Gastrocnemius medialis (tissue), 4 donors: ENCODE data around the gene ETS2. TPM values are rescaled to one million over a fixed set of nuclear protein-coding genes. Genes with fewer than 3 reads are reported as not detected.

Experiments used
- ATAC-seq, 2 donors: fragments of 150-250 bp; one replicate each; pipeline ENCODE4 v1.9.1; 2016
- DNase-seq, 2 donors: peaks; one replicate each; pipeline ENCODE4 v3.0.0-alpha.2; 2019
- H3K27ac ChIP-seq, 4 donors: fragments of 200-600 bp; sonication (generic); 1 replicate in 1 of 4; 2 replicates in 3 of 4; pipeline ENCODE4 v1.5.1; 2016 to 2018; ENCODE audit warnings: mild to moderate bottlenecking in 2 of 4, moderate library complexity in 1 of 4
- H3K27me3 ChIP-seq, 3 donors: fragments of 200-600 bp; sonication (generic) in 2 of 3; 1 replicate in 1 of 3; 2 replicates in 2 of 3; pipeline versions ENCODE4 v1.5.1 to v1.6.0; 2016 to 2019; ENCODE audit warnings: mild to moderate bottlenecking in 1 of 3, moderate library complexity in 1 of 3
- H3K36me3 ChIP-seq, 2 donors: fragments of 200-600 bp; sonication (generic) in 1 of 2; one replicate each; pipeline ENCODE4 v1.5.1; 2017 to 2018
- H3K4me1 ChIP-seq, 2 donors: fragments of 200-600 bp; sonication (generic) in 1 of 2; one replicate each; pipeline ENCODE4 v1.5.1; 2016 to 2017; ENCODE audit warnings: mild to moderate bottlenecking in 2 of 2
- H3K4me3 ChIP-seq, 4 donors: fragments of 200-600 bp; sonication (generic) in 3 of 4; 1 replicate in 1 of 4; 2 replicates in 3 of 4; pipeline ENCODE4 v1.5.1; 2016 to 2019; ENCODE audit warnings: mild to moderate bottlenecking in 2 of 4
- H3K9me3 ChIP-seq, 3 donors: fragments of 200-600 bp; sonication (generic) in 2 of 3; 1 replicate in 1 of 3; 2 replicates in 2 of 3; pipeline ENCODE4 v1.5.1; 2016 to 2019
- CTCF ChIP-seq, 5 experiments: fragments of 450-650 bp in 3 of 5; fragments of 200-600 bp in 2 of 5; sonication (generic) in 2 of 5; IDR thresholded peaks in 4 of 5; conservative IDR thresholded peaks in 1 of 5; 1 replicate in 4 of 5; 2 replicates in 1 of 5; pipeline ENCODE4 v1.5.1; 2016 to 2019; ENCODE audit warnings: antibody characterized with exemption in 5 of 5, mild to moderate bottlenecking in 3 of 5, moderate library complexity in 3 of 5
- POLR2A ChIP-seq, 2 donors: fragments of 450-650 bp; IDR thresholded peaks; one replicate each; pipeline ENCODE4 v1.6.1; 2017; ENCODE audit warnings: antibody characterized with exemption in 2 of 2, mild to moderate bottlenecking in 2 of 2, moderate library complexity in 2 of 2
- in situ Hi-C, 4 donors: fragments of 200-750 bp; cut with MboI; loops; one replicate each; pipeline versions ENCODE4 v1.15.0 to v1.8.0; 2017; ENCODE audit warnings: low sequenced_read_pairs in 4 of 4
- intact Hi-C: fragments of 100-400 bp; cut with DNase I; formaldehyde crosslinking; loops from one replicate; pipeline ENCODE4 v1.15.1; 2023; ENCODE audit warnings: low total_unique reads
- total RNA-seq, 4 donors: library from RNA; depleted of rRNA; stranded (reverse); fragments of >200 nt; gene quantifications; one replicate each; pipeline versions ENCODE4 v1.1.0 to v1.2.3, GENCODE V29; 2016

ETS2 gene
- total RNA-seq, 4 donors from 2014 or later = 51.5 to 136 (median 59.3) TPM

GRCh38 chr21:38814126-38815059, 8.7 kb downstream of the ETS2 start:
- H3K27me3 ChIP-seq = no peaks in the 10 kb centered on the region
- no peak overlapping the region for H3K4me3 ChIP-seq
- TF ChIP-seq CTCF (IDR thresholded peaks at IDR 0.05 in 4 of 5, conservative IDR thresholded peaks at IDR 0.05 in 1 of 5) (no peak), POLR2A (IDR thresholded peaks at IDR 0.05) (no peak)
- H3K9me3 ChIP-seq = no peaks in the 10 kb centered on the region
- H3K4me1 ChIP-seq = peaks cover 0 to 26% of the 10 kb centered on the region in 2 donors
- no peak for ATAC-seq
- peak overlapping the region; percentile 29 to 92 (median 38) for H3K27ac ChIP-seq
- in situ Hi-C loops (loop anchor here in 1 of 4 donors (25.0 kb wide), 1 partner anchor 173 kb away; no protein-coding TSS in a partner anchor), intact Hi-C loops (no loop called here)
- no peak for DNase-seq
- peaks cover 27 to 97% of the 10 kb centered on the region in 2 donors for H3K36me3 ChIP-seq

GRCh38 chr21:38815060-38815405, 9.3 kb downstream of the ETS2 start:
- intact Hi-C loops = no loop called here
- H3K4me1 ChIP-seq = peaks cover 0 to 25% of the 10 kb centered on the region in 2 donors
- peak overlapping the region; percentile 29 to 92 (median 38) for H3K27ac ChIP-seq
- in situ Hi-C loops = loop anchor here in 1 of 4 donors (25.0 kb wide), 1 partner anchor 172 kb away; no protein-coding TSS in a partner anchor
- H3K36me3 ChIP-seq = peaks cover 33 to 97% of the 10 kb centered on the region in 2 donors
- H3K9me3 ChIP-seq = no peaks in the 10 kb centered on the region
- no peaks in the 10 kb centered on the region for H3K27me3 ChIP-seq
- no peak for ATAC-seq
- no peak overlapping the region for H3K4me3 ChIP-seq
- DNase-seq = no peak
- no peak for TF ChIP-seq POLR2A (IDR thresholded peaks at IDR 0.05)
- TF ChIP-seq CTCF (IDR thresholded peaks at IDR 0.05 in 4 of 5, conservative IDR thresholded peaks at IDR 0.05 in 1 of 5) = no peak

GRCh38 chr21:38816400-38816977, 10.8 kb downstream of the ETS2 start:
- no peaks in the 10 kb centered on the region for H3K27me3 ChIP-seq
- no peak for ATAC-seq
- no peaks in the 10 kb centered on the region for H3K9me3 ChIP-seq
- no peak overlapping the region for H3K4me3 ChIP-seq
- TF ChIP-seq POLR2A (IDR thresholded peaks at IDR 0.05) = no peak
- no peak for TF ChIP-seq CTCF (IDR thresholded peaks at IDR 0.05 in 4 of 5, conservative IDR thresholded peaks at IDR 0.05 in 1 of 5)
- peaks cover 30 to 96% of the 10 kb centered on the region in 2 donors for H3K36me3 ChIP-seq
- intact Hi-C loops (no loop called here), in situ Hi-C loops (loop anchor here in 1 of 4 donors (25.0 kb wide), 1 partner anchor 171 kb away; no protein-coding TSS in a partner anchor)
- H3K27ac ChIP-seq = peak overlapping the region in 3 of 4 donors; percentile 57 to 88 (median 84)
- H3K4me1 ChIP-seq = peaks cover 4 to 32% of the 10 kb centered on the region in 2 donors
- DNase-seq = no peak

GRCh38 chr21:38817371-38818324, 11.9 kb downstream of the ETS2 start:
- no peak overlapping the region for H3K4me3 ChIP-seq
- peak overlapping the region; percentile 9 to 88 (median 70) for H3K27ac ChIP-seq
- H3K4me1 ChIP-seq = peaks cover 14 to 27% of the 10 kb centered on the region in 2 donors
- H3K27me3 ChIP-seq = no peaks in the 10 kb centered on the region
- peaks cover 33 to 96% of the 10 kb centered on the region in 2 donors for H3K36me3 ChIP-seq
- in situ Hi-C loops (loop anchor here in 1 of 4 donors (25.0 kb wide), 1 partner anchor 170 kb away; no protein-coding TSS in a partner anchor), intact Hi-C loops (no loop called here)
- TF ChIP-seq POLR2A (IDR thresholded peaks at IDR 0.05) = no peak
- no peak for TF ChIP-seq CTCF (IDR thresholded peaks at IDR 0.05 in 4 of 5, conservative IDR thresholded peaks at IDR 0.05 in 1 of 5)
- no peaks in the 10 kb centered on the region for H3K9me3 ChIP-seq
- DNase-seq (no peak), ATAC-seq (peak in 1 of 2 donors; percentile 21)
